Breast epithelium (tissue), 3 donors: ENCODE results near the gene TTC36.

Experiments
- CTCF ChIP-seq, 3 donors: fragments of 450-650 bp; IDR thresholded peaks; one replicate each; pipeline ENCODE4 v1.5.1; 2016 to 2017; ENCODE audit warnings: antibody characterized with exemption in 3 of 3, mild to moderate bottlenecking in 3 of 3, moderate library complexity in 3 of 3
- POLR2AphosphoS5 ChIP-seq, 3 donors: sonication (generic); formaldehyde crosslinking; IDR thresholded peaks; one replicate each; pipeline ENCODE4 v1.6.1; 2017; ENCODE audit warnings: antibody characterized with exemption in 3 of 3

DNA sequence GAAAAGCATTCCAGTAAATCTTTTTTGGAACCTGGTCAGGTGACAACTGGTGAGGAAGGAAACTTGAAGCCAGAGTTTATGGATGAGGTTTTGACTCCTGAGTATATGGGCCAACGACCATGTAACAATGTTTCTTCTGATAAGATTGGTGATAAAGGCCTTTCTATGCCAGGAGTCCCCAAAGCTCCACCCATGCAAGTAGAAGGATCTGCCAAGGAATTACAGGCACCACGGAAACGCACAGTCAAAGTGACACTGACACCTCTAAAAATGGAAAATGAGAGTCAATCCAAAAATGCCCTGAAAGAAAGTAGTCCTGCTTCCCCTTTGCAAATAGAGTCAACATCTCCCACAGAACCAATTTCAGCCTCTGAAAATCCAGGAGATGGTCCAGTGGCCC is 24.1 kb upstream of the TTC36 start:
- no peak for TF ChIP-seq CTCF (IDR thresholded peaks at IDR 0.05)
- no peak for TF ChIP-seq POLR2AphosphoS5 (IDR thresholded peaks at IDR 0.05)
